Mononuclear cell (primary cell): Measurements from ENCODE around the gene TAX1BP1. TPM values are rescaled to one million over a fixed set of nuclear protein-coding genes. Genes with fewer than 3 reads are reported as not detected.
"Not testable (repeated sequence)": the region's sequence is repeated elsewhere in the genome, so short reads cannot be mapped to it uniquely, and the experiment has no call there.

Source experiments
- H3K27me3 ChIP-seq: 2 replicates; pipeline ENCODE4 v1.6.0; 2011; ENCODE audit warnings: low read length, control low read depth; ENCODE audit not compliant: insufficient read depth
- H3K4me1 ChIP-seq: 2 replicates; pipeline ENCODE4 v1.5.1; 2011; ENCODE audit warnings: mild to moderate bottlenecking, low read length, control low read depth; ENCODE audit not compliant: insufficient read depth
- H3K4me3 ChIP-seq: 2 replicates; pipeline ENCODE4 v1.5.1; 2011; ENCODE audit warnings: mild to moderate bottlenecking, low read length, moderate library complexity
- H3K9me3 ChIP-seq: 2 replicates; pipeline ENCODE4 v1.5.1; 2011; ENCODE audit warnings: low read depth, mild to moderate bottlenecking, control low read depth, low read length
- total RNA-seq: library from RNA; depleted of rRNA; stranded (reverse); fragments of >200 nt; gene quantifications from one replicate; pipeline ENCODE4 v1.2.3, GENCODE V29; 2012

The TAX1BP1 gene
- total RNA-seq, 1 donor, result 167 TPM

DNA sequence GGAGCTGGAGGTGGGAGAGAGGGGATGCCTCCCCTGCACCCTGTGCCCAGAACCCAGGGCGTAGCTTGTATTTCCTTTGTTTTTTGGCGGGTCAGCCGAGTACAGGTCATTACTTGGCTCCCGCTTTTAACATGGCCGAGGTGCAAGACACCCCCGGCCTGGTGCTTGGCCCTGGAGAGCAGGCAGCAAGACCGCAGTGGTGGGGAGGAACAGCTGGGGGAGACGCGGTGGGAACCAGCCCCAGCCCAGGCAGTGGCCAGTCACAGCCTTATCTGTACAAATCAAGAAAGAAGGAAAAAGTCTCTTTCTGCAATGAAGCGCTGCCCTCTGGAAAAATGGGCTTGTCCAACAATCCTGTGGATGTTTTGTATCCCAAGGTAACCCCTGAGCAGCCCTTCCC is 99.1 kb downstream of the TAX1BP1 start:
- no peaks in the 10 kb centered on the region for H3K4me1 ChIP-seq
- H3K27me3 ChIP-seq, result no peaks in the 10 kb centered on the region
- H3K4me3 ChIP-seq, result no peak overlapping the region
- H3K9me3 ChIP-seq, result no peaks in the 10 kb centered on the region

DNA sequence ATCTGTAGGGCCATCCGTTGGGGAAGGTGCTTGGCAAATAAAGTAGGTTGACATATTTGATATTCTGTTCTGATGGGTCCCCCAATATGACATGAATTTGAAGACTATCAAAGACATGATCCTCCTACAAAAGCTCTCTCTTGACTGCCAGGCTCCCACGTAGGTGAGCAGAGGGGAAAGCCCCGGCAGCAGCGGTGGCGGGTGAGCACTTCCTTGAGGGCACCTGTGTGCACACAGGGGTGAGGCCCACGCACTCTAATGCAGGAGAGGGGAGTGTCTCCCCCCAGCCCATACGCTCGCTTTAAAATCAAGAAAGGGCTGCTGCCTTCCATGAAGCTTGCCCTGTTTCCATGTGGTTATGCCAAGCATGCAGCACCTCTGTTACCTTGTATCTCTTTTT is 100.4 kb downstream of the TAX1BP1 start:
- H3K4me3 ChIP-seq, result no peak overlapping the region
- no peaks in the 10 kb centered on the region for H3K27me3 ChIP-seq
- H3K9me3 ChIP-seq, result no peaks in the 10 kb centered on the region
- H3K4me1 ChIP-seq, result no peaks in the 10 kb centered on the region

DNA sequence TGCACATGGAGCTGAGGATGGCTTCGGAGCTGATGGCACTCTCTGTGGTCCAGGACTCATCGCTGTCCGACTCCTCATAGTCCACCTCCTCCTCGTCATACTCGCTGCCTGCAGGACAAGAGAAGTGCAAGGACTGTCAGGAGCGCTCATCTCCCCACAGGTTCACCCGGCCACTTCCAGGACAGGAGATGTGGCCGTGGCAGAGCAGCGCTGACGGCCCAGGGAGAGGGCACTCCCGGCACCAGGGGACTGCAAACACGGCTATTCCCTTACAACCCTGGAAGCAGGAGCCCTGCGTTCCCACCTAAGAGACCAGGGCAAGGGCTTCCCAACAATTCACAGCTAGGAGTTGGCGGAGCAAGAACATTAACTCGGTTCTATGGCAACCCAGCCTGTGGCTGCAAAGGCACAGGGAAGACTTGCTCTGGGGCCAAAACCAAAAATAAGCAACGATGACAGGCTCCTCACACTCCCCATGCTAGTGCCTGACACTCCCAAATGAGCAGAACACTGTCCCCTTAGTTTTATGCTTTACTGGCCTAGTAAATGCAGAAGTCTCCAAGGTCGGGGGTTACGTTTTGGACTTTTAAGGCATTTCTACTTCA is 100.9 kb downstream of the TAX1BP1 start:
- Histone ChIP-seq H3K9me3 (no peaks in the 10 kb centered on the region), H3K4me3 (no peak overlapping the region), H3K27me3 (no peaks in the 10 kb centered on the region), H3K4me1 (no peaks in the 10 kb centered on the region)

DNA sequence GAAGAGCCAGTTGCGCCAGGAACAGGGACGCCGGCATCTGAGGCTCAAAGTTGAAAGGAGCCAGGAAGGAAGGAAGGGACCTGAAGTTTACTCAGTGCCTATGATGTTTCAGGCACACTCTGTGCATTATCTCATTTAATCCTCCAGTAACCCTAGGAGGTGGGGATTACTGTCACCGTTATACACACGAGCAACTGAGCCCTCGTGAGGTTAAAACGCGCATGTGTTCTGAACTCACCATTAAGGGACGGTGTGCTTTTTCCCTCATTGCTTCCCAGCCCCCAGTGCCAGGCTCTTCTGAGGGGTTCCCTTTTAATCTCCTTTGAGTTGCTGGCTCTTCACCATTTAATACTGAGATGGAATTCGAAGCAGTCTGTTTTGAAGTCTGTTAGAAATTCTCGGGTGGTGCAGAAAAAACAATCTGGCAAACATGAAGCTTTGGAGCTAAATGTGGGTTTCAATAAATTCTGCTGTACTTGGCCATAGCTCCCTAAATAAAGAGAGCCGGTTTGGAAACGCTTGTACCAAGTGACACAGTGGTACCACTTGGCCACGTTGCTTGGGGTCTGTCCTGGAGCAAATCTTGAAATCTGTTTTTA is 102.2 kb downstream of the TAX1BP1 start:
- H3K4me3 ChIP-seq, result no peak overlapping the region
- H3K4me1 ChIP-seq, result no peaks in the 10 kb centered on the region
- H3K9me3 ChIP-seq, result no peaks in the 10 kb centered on the region
- H3K27me3 ChIP-seq, result no peaks in the 10 kb centered on the region

DNA sequence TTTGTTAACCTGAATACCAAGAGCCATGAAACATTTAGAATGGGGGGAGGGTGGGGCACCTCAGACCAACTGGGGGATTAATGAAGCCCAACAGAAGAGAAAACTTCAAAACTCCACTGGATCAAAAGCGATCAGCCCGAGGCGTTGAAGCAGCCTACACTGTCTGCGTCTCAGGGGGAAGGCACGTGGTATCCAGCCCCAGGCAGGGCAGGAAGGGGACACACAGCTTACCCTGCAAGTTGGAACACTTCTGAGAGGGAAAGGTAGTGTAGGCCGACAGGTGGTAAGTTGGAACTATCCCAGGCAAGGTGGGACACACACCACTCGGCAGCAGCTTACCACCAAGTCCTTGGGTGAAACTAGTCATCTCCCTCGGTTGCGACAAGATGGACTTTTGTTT is 102.9 kb downstream of the TAX1BP1 start:
- Histone ChIP-seq H3K27me3 (no peaks in the 10 kb centered on the region), H3K9me3 (no peaks in the 10 kb centered on the region), H3K4me3 (no peak overlapping the region)

DNA sequence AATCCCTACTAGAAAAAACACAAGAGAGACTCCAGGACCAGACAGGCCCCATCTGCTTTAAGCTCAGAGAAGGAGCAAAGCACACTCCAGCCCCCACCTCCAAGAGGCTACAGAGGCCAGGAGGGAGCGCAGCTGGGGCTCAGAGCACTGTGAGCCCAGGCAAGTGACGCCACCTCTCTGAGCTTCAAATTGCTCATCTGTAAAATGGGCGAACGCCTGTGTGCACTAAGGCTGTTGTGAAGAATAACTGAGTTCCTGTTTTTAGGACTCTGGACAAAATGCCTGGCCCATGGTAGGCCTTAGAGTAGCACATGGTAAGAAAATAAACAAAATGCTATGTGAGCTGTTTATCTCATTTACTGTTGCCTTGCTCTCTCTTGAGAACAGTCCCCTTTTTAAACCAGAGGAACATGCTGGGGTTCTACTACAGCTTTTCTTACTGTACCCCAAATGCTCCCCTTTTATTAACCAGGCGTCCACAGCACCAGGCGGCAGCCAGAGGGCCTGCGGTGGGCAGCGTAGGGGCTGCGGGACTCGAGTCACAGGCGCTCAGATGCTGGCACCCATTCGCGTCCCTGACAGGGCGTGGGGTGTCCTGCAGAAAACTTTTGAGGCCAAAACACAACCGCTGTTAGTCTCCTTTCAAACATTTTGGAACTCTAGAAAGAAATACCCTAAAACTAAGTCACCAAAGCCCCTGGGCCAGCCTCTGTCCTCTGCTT is 103.8 kb downstream of the TAX1BP1 start:
- H3K4me3 ChIP-seq, result no peak overlapping the region
- no peaks in the 10 kb centered on the region for H3K4me1 ChIP-seq
- H3K9me3 ChIP-seq, result no peaks in the 10 kb centered on the region
- no peaks in the 10 kb centered on the region for H3K27me3 ChIP-seq

More for the DNA sequence above, 102.9 kb downstream of the TAX1BP1 start:
- H3K4me1 ChIP-seq, result no peaks in the 10 kb centered on the region

DNA sequence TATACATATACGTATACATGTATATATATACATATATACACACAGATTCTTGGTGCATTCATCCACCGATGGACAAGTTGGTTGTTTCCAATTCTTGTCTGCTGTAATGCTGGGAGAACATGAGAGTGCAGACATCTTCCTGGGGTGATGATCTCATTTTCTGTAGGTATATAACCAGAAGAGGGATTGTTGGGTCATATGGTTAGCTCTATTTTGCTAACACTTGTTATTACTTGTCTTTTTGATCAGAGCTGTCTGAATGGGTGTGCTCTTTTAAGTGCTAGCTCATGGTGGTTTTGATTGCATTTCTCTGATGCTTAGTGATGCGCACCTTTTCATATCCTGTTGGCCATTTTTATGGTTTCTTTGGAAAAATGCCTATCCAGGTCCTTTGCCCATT is 106.4 kb downstream of the TAX1BP1 start:
- Histone ChIP-seq H3K4me1 (no peaks in the 10 kb centered on the region), H3K27me3 (no peaks in the 10 kb centered on the region)

DNA sequence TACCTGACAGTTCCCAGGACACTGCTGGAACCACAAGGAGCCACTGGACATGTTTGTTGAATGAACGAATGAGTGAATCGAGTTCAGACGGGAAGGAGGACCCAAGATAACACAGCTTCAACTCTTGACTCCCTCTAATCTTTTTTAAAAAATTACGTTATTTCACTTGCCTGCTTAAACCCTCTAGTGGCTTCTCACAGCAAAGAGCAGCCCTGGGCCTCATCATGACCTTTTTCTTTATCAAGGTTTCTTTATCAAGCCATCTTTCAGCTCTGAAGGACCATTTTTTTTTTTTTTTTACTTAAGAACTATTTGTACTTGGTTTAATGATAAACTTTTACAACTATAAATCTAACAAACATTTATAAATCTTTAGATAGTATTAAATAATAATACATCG is 110.6 kb downstream of the TAX1BP1 start:
- H3K4me1 ChIP-seq, result no peaks in the 10 kb centered on the region
- H3K4me3 ChIP-seq, result no peak overlapping the region
- no peaks in the 10 kb centered on the region for H3K27me3 ChIP-seq
- H3K9me3 ChIP-seq, result no peaks in the 10 kb centered on the region

More for the DNA sequence above, 106.4 kb downstream of the TAX1BP1 start:
- H3K4me3 ChIP-seq, result no peak overlapping the region
- no peaks in the 10 kb centered on the region for H3K9me3 ChIP-seq

DNA sequence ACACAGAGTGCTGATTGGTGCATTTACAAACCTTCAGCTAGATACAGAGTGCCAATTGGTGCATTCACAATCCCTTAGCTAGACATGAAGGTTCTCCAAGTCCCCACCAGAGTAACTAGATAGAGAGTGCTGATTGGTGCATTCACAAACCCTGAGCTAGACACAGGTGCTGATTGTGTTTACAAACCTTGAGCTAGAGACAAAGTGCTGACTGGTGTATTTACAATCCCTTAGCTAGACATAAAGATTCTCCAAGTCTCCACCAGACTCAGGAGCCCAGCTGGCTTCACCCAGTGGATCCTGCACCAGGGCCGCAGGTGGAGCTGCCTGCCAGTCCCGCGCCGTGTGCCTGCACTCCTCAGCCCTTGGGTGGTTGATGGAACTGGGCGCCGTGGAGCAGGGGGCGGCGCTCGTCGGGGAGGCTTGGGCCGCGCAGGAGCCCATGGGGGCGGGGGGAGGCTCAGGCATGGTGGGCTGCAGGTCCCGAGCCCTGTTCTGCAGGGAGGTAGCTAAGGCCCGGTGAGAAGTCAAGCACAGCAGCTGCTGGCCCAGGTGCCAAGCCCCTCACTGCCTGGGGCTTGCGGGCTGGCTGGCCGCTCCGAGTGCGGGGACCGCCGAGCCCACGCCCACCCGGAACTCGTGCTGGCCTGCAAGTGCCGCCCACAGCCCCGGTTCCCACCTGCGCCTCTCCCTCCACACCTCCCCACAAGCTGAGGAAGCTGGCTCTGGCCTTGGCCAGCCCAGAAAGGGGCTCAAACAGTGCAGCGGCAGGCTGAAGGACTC is 116.9 kb downstream of the TAX1BP1 start:
- H3K4me1 ChIP-seq, H3K9me3 ChIP-seq: not testable (repeated sequence)

DNA sequence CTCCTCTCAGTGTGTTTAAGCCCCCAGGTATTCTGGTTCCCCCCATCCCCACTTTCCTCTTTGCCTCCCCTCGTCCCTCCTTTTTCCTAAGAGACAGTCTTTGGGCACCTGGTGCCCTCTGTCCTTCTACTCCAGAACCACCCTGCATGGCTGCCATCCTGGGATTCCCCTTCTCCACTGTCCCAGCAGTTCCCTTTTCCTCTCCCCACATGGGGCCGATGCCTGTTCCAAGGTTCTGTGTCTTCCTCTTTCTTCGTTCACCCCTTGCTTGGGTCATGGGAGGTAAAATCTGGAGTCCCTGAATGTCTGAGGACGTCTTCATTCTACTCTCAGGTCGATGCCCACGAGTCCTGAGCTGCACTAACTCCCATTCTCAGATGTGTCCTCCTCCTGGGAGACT is 120.8 kb downstream of the TAX1BP1 start:
- Histone ChIP-seq H3K27me3 (no peaks in the 10 kb centered on the region), H3K9me3 (no peaks in the 10 kb centered on the region), H3K4me3 (no peak overlapping the region), H3K4me1 (no peaks in the 10 kb centered on the region)

More for the DNA sequence above, 116.9 kb downstream of the TAX1BP1 start:
- not testable (repeated sequence) for H3K27me3 ChIP-seq, H3K4me3 ChIP-seq

DNA sequence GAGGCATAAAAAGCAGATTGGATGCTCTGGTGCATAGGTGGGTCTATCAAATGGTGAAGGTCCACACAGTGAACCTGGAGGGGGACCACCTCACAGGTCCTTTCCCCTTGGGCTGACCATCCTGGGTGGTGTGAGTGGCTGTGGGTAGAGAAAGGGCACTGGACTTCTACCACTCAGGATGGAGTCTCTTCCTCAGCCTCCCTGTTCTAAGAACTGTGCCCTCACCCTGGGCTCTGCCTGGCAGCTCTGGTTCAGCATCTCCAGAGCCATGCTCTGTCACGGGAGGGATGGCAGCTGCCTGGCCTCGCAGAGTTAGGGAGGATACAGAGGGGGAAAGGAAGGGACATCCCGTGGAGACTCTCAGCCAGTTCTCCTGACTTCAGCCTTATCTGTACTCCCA is 121.8 kb downstream of the TAX1BP1 start:
- Histone ChIP-seq H3K27me3 (no peaks in the 10 kb centered on the region), H3K4me1 (no peaks in the 10 kb centered on the region), H3K4me3 (no peak overlapping the region), H3K9me3 (no peaks in the 10 kb centered on the region)

DNA sequence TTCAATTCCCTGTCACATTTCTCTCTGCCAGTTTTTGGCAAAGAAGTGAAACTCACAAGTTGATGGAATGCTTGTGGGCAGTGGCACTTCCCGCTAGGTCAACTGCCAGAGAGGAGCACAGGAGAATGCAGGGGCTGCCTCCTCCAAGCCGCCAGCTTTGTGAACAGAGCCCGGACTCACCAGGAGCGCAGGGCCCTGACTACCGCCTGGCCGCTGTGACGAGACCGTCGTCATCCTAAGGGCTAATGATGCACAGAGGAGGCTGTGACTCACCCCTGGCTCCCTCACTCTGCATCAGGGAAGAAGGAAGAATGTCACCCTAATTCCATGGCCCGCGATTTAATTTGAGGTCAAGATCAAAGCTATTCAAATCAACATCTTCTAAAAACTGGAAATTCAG is 123.9 kb downstream of the TAX1BP1 start:
- H3K9me3 ChIP-seq, result no peaks in the 10 kb centered on the region
- H3K4me3 ChIP-seq, result no peak overlapping the region
- no peaks in the 10 kb centered on the region for H3K27me3 ChIP-seq
- no peaks in the 10 kb centered on the region for H3K4me1 ChIP-seq

DNA sequence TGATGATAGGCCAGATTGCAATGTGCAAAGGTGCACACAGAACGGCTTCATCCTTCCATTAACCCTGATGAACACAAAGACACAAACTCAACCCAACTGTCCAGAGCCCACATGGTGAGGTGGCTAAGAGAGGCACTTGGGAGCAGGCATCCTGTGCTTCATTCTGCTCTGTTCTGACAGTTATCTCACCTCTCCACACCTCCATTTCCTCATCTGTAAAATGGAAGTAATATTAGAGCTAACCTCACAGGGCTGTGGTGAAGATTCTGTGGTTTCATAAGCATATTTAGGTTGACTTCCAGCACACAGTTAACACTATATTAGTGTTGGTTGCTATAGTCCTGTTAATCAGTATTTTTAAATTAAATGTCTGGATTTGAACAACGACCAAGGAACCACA is 126.3 kb downstream of the TAX1BP1 start:
- Histone ChIP-seq H3K4me1 (no peaks in the 10 kb centered on the region), H3K4me3 (no peak overlapping the region), H3K9me3 (no peaks in the 10 kb centered on the region), H3K27me3 (no peaks in the 10 kb centered on the region)

DNA sequence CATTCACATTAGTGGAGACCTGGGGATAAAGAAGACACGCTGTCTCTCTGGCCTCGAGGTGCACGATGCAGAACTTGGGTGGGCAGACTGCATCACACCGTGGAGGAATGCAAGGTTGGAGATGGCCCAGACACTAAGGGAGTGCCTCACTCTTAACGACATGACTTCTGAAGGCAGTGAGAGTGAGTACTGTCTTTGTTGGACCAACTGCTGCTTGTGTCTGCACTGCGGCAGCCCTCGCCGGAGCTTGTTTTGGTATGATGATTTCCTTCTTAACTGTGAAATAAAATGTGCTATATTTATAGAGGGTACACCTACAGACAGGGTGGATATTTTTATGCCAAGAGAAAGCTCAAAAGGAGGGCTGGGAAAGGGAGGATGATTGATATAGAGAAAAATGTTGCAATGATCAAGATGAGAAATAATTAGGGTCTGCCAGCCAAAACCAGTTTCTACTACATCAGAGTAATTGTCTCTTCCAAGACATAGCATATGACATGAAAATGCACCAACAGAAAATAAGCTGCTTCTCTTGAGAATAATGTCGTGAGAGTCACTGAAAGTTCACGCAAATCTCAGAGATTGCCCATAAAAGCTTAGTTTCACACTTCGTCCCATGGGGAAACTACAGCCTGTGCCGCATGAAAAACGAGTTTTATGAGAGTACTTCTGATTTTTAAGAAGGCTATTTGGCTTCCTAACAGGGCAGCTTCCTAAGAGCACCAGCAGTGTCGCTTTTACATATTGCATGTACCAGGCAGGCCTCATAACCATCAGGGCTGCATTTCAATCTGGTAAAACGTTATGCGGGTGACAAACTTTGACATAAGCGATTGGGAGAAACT is 127.1 kb downstream of the TAX1BP1 start:
- no peaks in the 10 kb centered on the region for H3K4me1 ChIP-seq
- H3K9me3 ChIP-seq, result no peaks in the 10 kb centered on the region
- no peaks in the 10 kb centered on the region for H3K27me3 ChIP-seq
- no peak overlapping the region for H3K4me3 ChIP-seq
